ENCODE results near the gene ANKRD13D.
"Not testable (repeated sequence)": the region's sequence is repeated elsewhere in the genome, so short reads cannot be mapped to it uniquely, and the experiment has no call there.

The ANKRD13D gene

GRCh38 chr11:67307545-67308001 is 18.5 kb downstream of the ANKRD13D start:
- DNase-seq = no peak

- DNase-seq = no peak
These were observed 19.1 kb downstream of the ANKRD13D start for GRCh38 chr11:67308031-67308866.

- DNase-seq = no peak
These were observed 20.1 kb downstream of the ANKRD13D start for GRCh38 chr11:67309166-67309565.

GRCh38 chr11:67309661-67310061 is 20.6 kb downstream of the ANKRD13D start:
- no peak for DNase-seq

- no peak for DNase-seq
These were observed 21.3 kb downstream of the ANKRD13D start for GRCh38 chr11:67310246-67311050.

GRCh38 chr11:67311051-67311555 is 22.0 kb downstream of the ANKRD13D start:
- no peak for DNase-seq

GRCh38 chr11:67311556-67312082 is 22.5 kb downstream of the ANKRD13D start:
- no peak for DNase-seq

- DNase-seq = peak; percentile 50
These were observed 23.3 kb downstream of the ANKRD13D start for GRCh38 chr11:67312187-67313021.

GRCh38 chr11:67313125-67313890 is 24.2 kb downstream of the ANKRD13D start:
- no peak for DNase-seq

GRCh38 chr11:67314218-67314617 is 25.1 kb downstream of the ANKRD13D start:
- DNase-seq = no peak

- no peak for DNase-seq
These were observed 26.3 kb downstream of the ANKRD13D start for GRCh38 chr11:67315325-67315909.

GRCh38 chr11:67316882-67317204 is 27.7 kb downstream of the ANKRD13D start:
- no peak for DNase-seq

GRCh38 chr11:67317205-67317887 is 28.2 kb downstream of the ANKRD13D start:
- DNase-seq = peak; percentile 99

- no peak for DNase-seq
These were observed 28.9 kb downstream of the ANKRD13D start for GRCh38 chr11:67317888-67318555.

GRCh38 chr11:67318876-67319275 is 29.8 kb downstream of the ANKRD13D start:
- DNase-seq = not testable (repeated sequence)

GRCh38 chr11:67320011-67320410 is 30.9 kb downstream of the ANKRD13D start:
- DNase-seq = no peak

GRCh38 chr11:67320691-67321090 is 31.6 kb downstream of the ANKRD13D start:
- no peak for DNase-seq

- no peak for DNase-seq
These were observed 32.3 kb downstream of the ANKRD13D start for GRCh38 chr11:67321313-67321871.

GRCh38 chr11:67322049-67322448 is 32.9 kb downstream of the ANKRD13D start:
- DNase-seq = no peak

GRCh38 chr11:67323526-67323925 is 34.4 kb downstream of the ANKRD13D start:
- DNase-seq = no peak
